GM12873 (cell line): ENCODE data around the gene TJP3.

Experiments
- CTCF ChIP-seq: IDR thresholded peaks from 2 replicates; pipeline ENCODE4 v1.5.1; 2012; ENCODE audit warnings: low read depth, mild to moderate bottlenecking, moderate library complexity, low read length, control low read depth; ENCODE audit not compliant: insufficient read depth; ENCODE audit errors: missing control alignments

Gene TJP3

GRCh38 chr19:3790941-3791340 lies 82.8 kb downstream of the TJP3 start:
- no peak for TF ChIP-seq CTCF

GRCh38 chr19:3792114-3792513 lies 83.9 kb downstream of the TJP3 start:
- no peak for TF ChIP-seq CTCF

GRCh38 chr19:3793799-3794198 lies 85.6 kb downstream of the TJP3 start:
- TF ChIP-seq CTCF = no peak

- TF ChIP-seq CTCF = no peak
These were observed 88.2 kb downstream of the TJP3 start for GRCh38 chr19:3796358-3796757.

GRCh38 chr19:3798137-3798536 lies 90.0 kb downstream of the TJP3 start:
- no peak for TF ChIP-seq CTCF
